ENCODE measurements around the gene FBN1.

Gene FBN1

GRCh38 chr15:48465410-48465809, 180.1 kb downstream of the FBN1 start:
- DNase-seq (ENCODE audit: low spot score) = no peak
- TF ChIP-seq, protein P1, sequence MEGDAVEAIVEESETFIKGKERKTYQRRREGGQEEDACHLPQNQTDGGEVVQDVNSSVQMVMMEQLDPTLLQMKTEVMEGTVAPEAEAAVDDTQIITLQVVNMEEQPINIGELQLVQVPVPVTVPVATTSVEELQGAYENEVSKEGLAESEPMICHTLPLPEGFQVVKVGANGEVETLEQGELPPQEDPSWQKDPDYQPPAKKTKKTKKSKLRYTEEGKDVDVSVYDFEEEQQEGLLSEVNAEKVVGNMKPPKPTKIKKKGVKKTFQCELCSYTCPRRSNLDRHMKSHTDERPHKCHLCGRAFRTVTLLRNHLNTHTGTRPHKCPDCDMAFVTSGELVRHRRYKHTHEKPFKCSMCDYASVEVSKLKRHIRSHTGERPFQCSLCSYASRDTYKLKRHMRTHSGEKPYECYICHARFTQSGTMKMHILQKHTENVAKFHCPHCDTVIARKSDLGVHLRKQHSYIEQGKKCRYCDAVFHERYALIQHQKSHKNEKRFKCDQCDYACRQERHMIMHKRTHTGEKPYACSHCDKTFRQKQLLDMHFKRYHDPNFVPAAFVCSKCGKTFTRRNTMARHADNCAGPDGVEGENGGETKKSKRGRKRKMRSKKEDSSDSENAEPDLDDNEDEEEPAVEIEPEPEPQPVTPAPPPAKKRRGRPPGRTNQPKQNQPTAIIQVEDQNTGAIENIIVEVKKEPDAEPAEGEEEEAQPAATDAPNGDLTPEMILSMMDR (IDR thresholded peaks at IDR 0.05; ENCODE audit: extremely low read depth, missing control alignments) = no peak

- TF ChIP-seq, protein P1 (IDR thresholded peaks at IDR 0.05; ENCODE audit: extremely low read depth, missing control alignments) = no peak
- no peak for DNase-seq (ENCODE audit: low spot score)
Measured at GRCh38 chr15:48463366-48463880, 182.1 kb downstream of the FBN1 start.

- DNase-seq (ENCODE audit: low spot score) = no peak
Measured at GRCh38 chr15:48462688-48463087, 182.8 kb downstream of the FBN1 start.

GRCh38 chr15:48459571-48460442, 185.7 kb downstream of the FBN1 start:
- DNase-seq (ENCODE audit: low spot score) = no peak
- TF ChIP-seq, protein P1 (IDR thresholded peaks at IDR 0.05; ENCODE audit: extremely low read depth, missing control alignments) = no peak

More at GRCh38 chr15:48462688-48463087, 182.8 kb downstream of the FBN1 start:
- TF ChIP-seq, protein P1 (IDR thresholded peaks at IDR 0.05; ENCODE audit: extremely low read depth, missing control alignments) = no peak

GRCh38 chr15:48458876-48459275, 186.6 kb downstream of the FBN1 start:
- no peak for DNase-seq (ENCODE audit: low spot score)
- TF ChIP-seq, protein P1 (IDR thresholded peaks at IDR 0.05; ENCODE audit: extremely low read depth, missing control alignments) = no peak

GRCh38 chr15:48456134-48456533, 189.4 kb downstream of the FBN1 start:
- DNase-seq (ENCODE audit: low spot score) = no peak
- TF ChIP-seq, protein P1 (IDR thresholded peaks at IDR 0.05; ENCODE audit: extremely low read depth, missing control alignments) = no peak

DNA sequence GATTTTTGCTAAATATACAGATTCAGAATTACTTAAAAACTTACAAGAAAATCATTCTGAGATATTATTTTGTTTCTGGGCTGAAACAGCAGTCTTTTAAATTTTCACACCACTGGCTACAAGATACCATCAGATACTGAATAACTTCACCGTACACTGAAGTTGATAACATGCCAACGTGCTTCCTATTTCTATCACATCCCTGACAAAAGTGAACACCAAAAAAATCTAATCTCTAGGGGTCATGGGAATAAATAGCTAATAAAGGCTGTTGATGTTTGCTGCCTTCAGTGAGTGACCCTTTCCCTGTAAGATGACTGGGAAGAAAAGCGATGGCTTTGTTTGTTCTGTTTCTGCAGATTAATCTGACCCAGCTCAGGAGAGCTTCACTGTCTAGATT, 193.8 kb downstream of the FBN1 start:
- TF ChIP-seq, protein P1 (IDR thresholded peaks at IDR 0.05; ENCODE audit: extremely low read depth, missing control alignments) = no peak

More for the DNA sequence above, 193.8 kb downstream of the FBN1 start:
- DNase-seq (ENCODE audit: low spot score) = no peak
